ENCODE measurements around the gene SP140. TPM values are rescaled to one million over a fixed set of nuclear protein-coding genes. Genes with fewer than 3 reads are reported as not detected.
"Not testable (repeated sequence)": the region's sequence is repeated elsewhere in the genome, so short reads cannot be mapped to it uniquely, and the experiment has no call there.

SP140 gene
- total RNA-seq, 4 donors from 2014 or later, result 0.47 to 2.7 (median 1.8) TPM

GRCh38 chr2:230221493-230221892, 4.0 kb upstream of the SP140 start:
- no peaks in the 10 kb centered on the region for H3K9me3 ChIP-seq
- TF ChIP-seq CTCF (IDR thresholded peaks at IDR 0.05), result no peak
- no peak overlapping the region for H3K4me3 ChIP-seq
- H3K36me3 ChIP-seq, result no peaks in the 10 kb centered on the region
- 96% methylated on average over 4 of the region's 4 CpGs for WGBS
- no peaks in the 10 kb centered on the region for H3K27me3 ChIP-seq
- H3K4me1 ChIP-seq, result peaks cover 32% of the 10 kb centered on the region
- H3K27ac ChIP-seq, result no peak overlapping the region
- no peak for DNase-seq (ENCODE audit: low spot score in 2 of 2)

GRCh38 chr2:230222829-230223228, 2.7 kb upstream of the SP140 start:
- 76% methylated on average over 4 of the region's 4 CpGs for WGBS
- not testable (repeated sequence) for DNase-seq (ENCODE audit: low spot score in 2 of 2); H3K27ac ChIP-seq; H3K27me3 ChIP-seq; H3K9me3 ChIP-seq; H3K36me3 ChIP-seq; H3K4me3 ChIP-seq
- peaks cover 29% of the 10 kb centered on the region for H3K4me1 ChIP-seq

GRCh38 chr2:230224458-230224857, 1.1 kb upstream of the SP140 start:
- Histone ChIP-seq H3K9me3 (no peaks in the 10 kb centered on the region), H3K4me3 (no peak overlapping the region), H3K27me3 (no peaks in the 10 kb centered on the region), H3K27ac (no peak overlapping the region), H3K4me1 (peaks cover 13% of the 10 kb centered on the region), H3K36me3 (no peaks in the 10 kb centered on the region)
- DNase-seq (ENCODE audit: low spot score in 2 of 2), result no peak
- TF ChIP-seq POLR2A (IDR thresholded peaks at IDR 0.05) (no peak), CTCF (IDR thresholded peaks at IDR 0.05) (no peak), POLR2AphosphoS5 (IDR thresholded peaks at IDR 0.05) (no peak), EP300 (IDR thresholded peaks at IDR 0.05) (no peak)

GRCh38 chr2:230226051-230226551, 565 bp downstream of the SP140 start:
- no peak for DNase-seq (ENCODE audit: low spot score in 2 of 2)
- WGBS, result 92% methylated on average over 4 of the region's 4 CpGs

GRCh38 chr2:230227216-230227615, 1.7 kb downstream of the SP140 start:
- 89% methylated on average over 3 of the region's 3 CpGs for WGBS
- Histone ChIP-seq H3K27ac (no peak overlapping the region), H3K27me3 (no peaks in the 10 kb centered on the region), H3K36me3 (no peaks in the 10 kb centered on the region), H3K9me3 (peaks cover 10% of the 10 kb centered on the region), H3K4me1 (peaks cover 4% of the 10 kb centered on the region), H3K4me3 (no peak overlapping the region)
- no peak for DNase-seq (ENCODE audit: low spot score in 2 of 2)
- no peak for TF ChIP-seq POLR2A (IDR thresholded peaks at IDR 0.05)

More at GRCh38 chr2:230226051-230226551, 565 bp downstream of the SP140 start:
- Histone ChIP-seq H3K27me3 (no peaks in the 10 kb centered on the region), H3K9me3 (peaks cover 8% of the 10 kb centered on the region), H3K4me3 (peak overlapping the region; percentile 7), H3K27ac (no peak overlapping the region), H3K36me3 (no peaks in the 10 kb centered on the region), H3K4me1 (peaks cover 7% of the 10 kb centered on the region)
- TF ChIP-seq CTCF (IDR thresholded peaks at IDR 0.05), result no peak
- no peak for TF ChIP-seq POLR2AphosphoS5 (IDR thresholded peaks at IDR 0.05)
- TF ChIP-seq EP300 (IDR thresholded peaks at IDR 0.05), result no peak
- no peak for TF ChIP-seq POLR2A (IDR thresholded peaks at IDR 0.05)

- 98% methylated on average over 3 of the region's 3 CpGs for WGBS
- no peak for TF ChIP-seq POLR2A (IDR thresholded peaks at IDR 0.05)
- no peak for TF ChIP-seq EP300 (IDR thresholded peaks at IDR 0.05)
- no peak for TF ChIP-seq CTCF (IDR thresholded peaks at IDR 0.05)
- no peak for TF ChIP-seq POLR2AphosphoS5 (IDR thresholded peaks at IDR 0.05)
These were observed 4.6 kb downstream of the SP140 start for GRCh38 chr2:230230087-230230486.

More at GRCh38 chr2:230230087-230230486, 4.6 kb downstream of the SP140 start:
- no peak overlapping the region for H3K4me3 ChIP-seq
- H3K27ac ChIP-seq, result no peak overlapping the region
- H3K4me1 ChIP-seq, result no peaks in the 10 kb centered on the region
- no peak for DNase-seq (ENCODE audit: low spot score in 2 of 2)
- no peaks in the 10 kb centered on the region for H3K27me3 ChIP-seq
- H3K9me3 ChIP-seq, result peaks cover 10% of the 10 kb centered on the region
- no peaks in the 10 kb centered on the region for H3K36me3 ChIP-seq

All from suprapubic skin (tissue), 4 donors.